HCT116 (cell line): ENCODE measurements around the gene TDRD3. TPM values are rescaled to one million over a fixed set of nuclear protein-coding genes. Genes with fewer than 3 reads are reported as not detected.

Source experiments
- ATAC-seq: fragments of 200-7000 bp; cut with Tn5 transposase; 2 replicates; pipeline ENCODE4 v1.9.1; 2020; ENCODE audit warnings: mild to moderate bottlenecking, moderate library complexity
- BruUV-seq: library from RNA; stranded (reverse); fragments of 400-500 nt; replicated peaks from 2 replicates; lab custom pipeline; 2021; lab: Mats Ljungman, UMichigan
- CTCF ChIA-PET: fragments of 300-600 bp; sonication (Branson Sonifier 250); formaldehyde crosslinking; loops from one replicate; lab custom pipeline; 2021; ENCODE audit warnings: antibody characterized with exemption; lab: Charles Lee
- POLR2A ChIA-PET: fragments of 300-600, 350-600 bp; sonication (Branson Sonifier 250); formaldehyde crosslinking; loops from one replicate; lab custom pipeline; 2021; ENCODE audit warnings: antibody characterized with exemption; lab: Charles Lee
- RAD21 ChIA-PET, 2 experiments: fragments of 300-600 bp; sonication (Branson Sonifier 250); formaldehyde crosslinking; loops; one replicate each; lab custom pipeline; 2023; ENCODE audit warnings: low total read pairs in 2 of 2; ENCODE audit not compliant: uncharacterized antibody in 2 of 2, unreplicated experiment in 2 of 2, low non-redundant PET in 1 of 2; lab: Charles Lee
- DNase-seq: peaks from one replicate; pipeline ENCODE4 v3.0.0-alpha.2; 2010; ENCODE audit warnings: low read depth, low spot score
- H2AFZ ChIP-seq: fragments of 200-600 bp; shearing (Covaris generic), sonication (generic); 2 replicates; pipeline ENCODE4 v1.6.1; 2017; ENCODE audit warnings: low read depth, mixed run types, mixed read lengths, antibody characterized with exemption, low read length; ENCODE audit not compliant: poor library complexity, severe bottlenecking
- H3K27ac ChIP-seq: 2 replicates; pipeline ENCODE4 v1.5.1; 2012; ENCODE audit warnings: low read depth, low read length
- H3K27me3 ChIP-seq: fragments of 200-600 bp; sonication (generic); 2 replicates; pipeline ENCODE4 v1.6.1; 2016; ENCODE audit warnings: mixed run types, low read length, mixed read lengths; ENCODE audit not compliant: insufficient read depth
- H3K36me3 ChIP-seq, 2 experiments: fragments of 200-500 bp in 1 of 2; fragments of 200-600 bp in 1 of 2; sonication (Bioruptor generic) in 1 of 2; sonication (generic) in 1 of 2; 2 replicates each; pipeline versions ENCODE4 v1.5.1 to v1.6.1; 2014 to 2016; ENCODE audit warnings: low read length in 2 of 2, inconsistent platforms in 1 of 2, mixed read lengths in 1 of 2, mixed run types in 1 of 2; ENCODE audit not compliant: insufficient read depth in 2 of 2, control insufficient read depth in 1 of 2
- H3K4me1 ChIP-seq, 2 experiments: fragments of 200-600 bp in 1 of 2; sonication (generic) in 1 of 2; 2 replicates each; pipeline versions ENCODE4 v1.5.1 to v1.6.1; 2012 to 2017; ENCODE audit warnings: low read length in 2 of 2, inconsistent platforms in 1 of 2, mild to moderate bottlenecking in 1 of 2, mixed read lengths in 1 of 2, mixed run types in 1 of 2, moderate library complexity in 1 of 2; ENCODE audit not compliant: insufficient read depth in 2 of 2, control insufficient read depth in 1 of 2
- H3K4me2 ChIP-seq: fragments of 200-600 bp; sonication (generic); 2 replicates; pipeline ENCODE4 v1.6.1; 2017; ENCODE audit warnings: mixed run types, low read length, mixed read lengths
- H3K4me3 ChIP-seq, 2 experiments: fragments of 200-600 bp in 1 of 2; sonication (generic) in 1 of 2; replicated peaks in 1 of 2; 2 replicates each; pipeline ENCODE4 v1.5.1; 2011 to 2016; ENCODE audit warnings: low read length in 2 of 2, control low read depth in 1 of 2, low read depth in 1 of 2, mild to moderate bottlenecking in 1 of 2, mixed read lengths in 1 of 2, mixed run types in 1 of 2
- H3K79me2 ChIP-seq: fragments of 200-600 bp; sonication (generic); 2 replicates; pipeline ENCODE4 v1.6.1; 2017; ENCODE audit warnings: mild to moderate bottlenecking, mixed run types, low read length, moderate library complexity, mixed read lengths; ENCODE audit not compliant: insufficient read depth
- H3K9ac ChIP-seq: fragments of 200-600 bp; sonication (generic); 2 replicates; pipeline ENCODE4 v1.6.1; 2016; ENCODE audit warnings: low read length, mixed read lengths
- H3K9me2 ChIP-seq: fragments of 200-600 bp; sonication (generic), shearing (Covaris generic); 2 replicates; pipeline ENCODE4 v1.6.1; 2017; ENCODE audit warnings: mixed run types, mild to moderate bottlenecking, moderate library complexity; ENCODE audit not compliant: insufficient read depth
- H3K9me3 ChIP-seq, 2 experiments: fragments of 200-500 bp in 1 of 2; fragments of 200-600 bp in 1 of 2; sonication (Bioruptor generic) in 1 of 2; sonication (generic) in 1 of 2; 2 replicates each; pipeline ENCODE4 v1.6.1; 2014 to 2017; ENCODE audit warnings: low read length in 2 of 2, mixed read lengths in 2 of 2, inconsistent platforms in 1 of 2, low read depth in 1 of 2, mild to moderate bottlenecking in 1 of 2, mixed run types in 1 of 2, moderate library complexity in 1 of 2; ENCODE audit not compliant: control insufficient read depth in 1 of 2, insufficient read depth in 1 of 2
- H4K20me1 ChIP-seq: fragments of 200-600 bp; sonication (generic), shearing (Covaris generic); 2 replicates; pipeline ENCODE4 v1.6.1; 2017; ENCODE audit warnings: mixed run types, mild to moderate bottlenecking, moderate library complexity; ENCODE audit not compliant: insufficient read depth
- CBX3 ChIP-seq: IDR thresholded peaks from 2 replicates; pipeline ENCODE4 v1.6.1; 2012; ENCODE audit warnings: low read depth
- CEBPB ChIP-seq: IDR thresholded peaks from 2 replicates; pipeline ENCODE4 v1.6.1; 2012; ENCODE audit warnings: low read depth
- CTCF ChIP-seq, 3 experiments: fragments of 200-600 bp in 1 of 3; sonication (generic) in 1 of 3; IDR thresholded peaks in 2 of 3; conservative IDR thresholded peaks in 1 of 3; 2 replicates each; pipeline ENCODE4 v1.5.1; 2012 to 2017; ENCODE audit warnings: low read depth in 2 of 3, low read length in 2 of 3, antibody characterized with exemption in 1 of 3, borderline replicate concordance in 1 of 3, control low read depth in 1 of 3, mild to moderate bottlenecking in 1 of 3, mixed read lengths in 1 of 3, mixed run types in 1 of 3, moderate library complexity in 1 of 3; ENCODE audit not compliant: insufficient read depth in 1 of 3
- ELF1 ChIP-seq: IDR thresholded peaks from 2 replicates; pipeline ENCODE4 v1.6.1; 2012; ENCODE audit warnings: low read depth, borderline replicate concordance
- EZH2phosphoT487 ChIP-seq: fragments of 200-600 bp; IDR thresholded peaks from 2 replicates; pipeline ENCODE4 v1.6.1; 2018; ENCODE audit warnings: antibody characterized with exemption, borderline replicate concordance
- FOSL1 ChIP-seq: IDR thresholded peaks from 2 replicates; pipeline ENCODE4 v1.6.1; 2012; ENCODE audit warnings: low read depth
- JUND ChIP-seq: IDR thresholded peaks from 2 replicates; pipeline ENCODE4 v1.6.1; 2012
- POLR2A ChIP-seq: IDR thresholded peaks from 2 replicates; pipeline ENCODE4 v1.7.0; 2011; ENCODE audit warnings: borderline replicate concordance; ENCODE audit not compliant: insufficient read depth, insufficient read length; ENCODE audit errors: extremely low read depth
- POLR2AphosphoS5 ChIP-seq: IDR thresholded peaks from 2 replicates; pipeline ENCODE4 v1.6.1; 2011; ENCODE audit warnings: mild to moderate bottlenecking, low read depth, low read length, moderate library complexity
- RAD21 ChIP-seq: IDR thresholded peaks from 2 replicates; pipeline ENCODE4 v1.6.1; 2012; ENCODE audit warnings: low read depth, mild to moderate bottlenecking
- SIN3A ChIP-seq: IDR thresholded peaks from 2 replicates; pipeline ENCODE4 v1.6.1; 2012; ENCODE audit warnings: low read depth
- SP1 ChIP-seq: IDR thresholded peaks from 2 replicates; pipeline ENCODE4 v1.6.1; 2012; ENCODE audit warnings: low read depth
- YY1 ChIP-seq: IDR thresholded peaks from 2 replicates; pipeline ENCODE4 v1.6.1; 2011; ENCODE audit warnings: low read length, low read depth, moderate library complexity, mild to moderate bottlenecking; ENCODE audit not compliant: insufficient replicate concordance; ENCODE audit errors: extremely low read depth
- ZBTB33 ChIP-seq: IDR thresholded peaks from 2 replicates; pipeline ENCODE4 v1.6.1; 2011; ENCODE audit warnings: mild to moderate bottlenecking, low read length, moderate library complexity; ENCODE audit not compliant: insufficient replicate concordance; ENCODE audit errors: extremely low read depth
- ZNF274 ChIP-seq: fragments of 200-500 bp; sonication (Bioruptor generic); IDR thresholded peaks from 2 replicates; pipeline ENCODE4 v1.6.1; 2014; ENCODE audit warnings: mild to moderate bottlenecking, low read depth, low read length, inconsistent platforms
- intact Hi-C: fragments of 100-400 bp; cut with micrococcal nuclease; formaldehyde crosslinking; loops from 2 replicates; pipeline ENCODE4 v1.10.0; 2022
- total RNA-seq: library from RNA; stranded (reverse); gene quantifications from one replicate; pipeline ENCODE4 v1.2.1, GENCODE V29; 2021; ENCODE audit not compliant: unreplicated experiment

The TDRD3 gene
- total RNA-seq, 1 experiment from 2014 or later: 16.9 TPM

GRCh38 chr13:60453490-60453889 lies 56.5 kb downstream of the TDRD3 start:
- no peaks in the 10 kb centered on the region for H3K36me3 ChIP-seq
- BruUV-seq: no TSS peak
- no peaks in the 10 kb centered on the region for H4K20me1 ChIP-seq
- POLR2A ChIA-PET: no interaction called here
- H3K79me2 ChIP-seq: no peaks in the 10 kb centered on the region
- H3K4me2 ChIP-seq: no peak overlapping the region
- no peak overlapping the region for H3K4me3 ChIP-seq
- H2AFZ ChIP-seq: no peak overlapping the region
- no peaks in the 10 kb centered on the region for H3K9me3 ChIP-seq
- no peaks in the 10 kb centered on the region for H3K4me1 ChIP-seq
- TF ChIP-seq SP1 (no peak), YY1 (no peak), POLR2A (no peak)
- no peaks in the 10 kb centered on the region for H3K27me3 ChIP-seq
- H3K9ac ChIP-seq: no peak overlapping the region
- RAD21 ChIA-PET: no interaction called here
- intact Hi-C loops: no loop called here
- no peaks in the 10 kb centered on the region for H3K9me2 ChIP-seq
- no peak for ATAC-seq
- DNase-seq: no peak
- H3K27ac ChIP-seq: no peak overlapping the region
- CTCF ChIA-PET: interaction anchor here (1.2 kb wide), 1 partner anchor 20 kb away, joined by 3 read pairs; no protein-coding TSS in a partner anchor

GRCh38 chr13:60454425-60454824 lies 57.4 kb downstream of the TDRD3 start:
- intact Hi-C loops: no loop called here
- POLR2A ChIA-PET: no interaction called here
- Histone ChIP-seq H3K36me3 (no peaks in the 10 kb centered on the region), H3K27ac (no peak overlapping the region), H3K79me2 (no peaks in the 10 kb centered on the region), H3K9me2 (no peaks in the 10 kb centered on the region), H3K4me1 (no peaks in the 10 kb centered on the region), H3K9ac (no peak overlapping the region), H3K9me3 (no peaks in the 10 kb centered on the region), H3K4me3 (no peak overlapping the region), H3K27me3 (no peaks in the 10 kb centered on the region), H3K4me2 (no peak overlapping the region), H4K20me1 (no peaks in the 10 kb centered on the region), H2AFZ (no peak overlapping the region)
- ATAC-seq (no peak), DNase-seq (no peak)
- RAD21 ChIA-PET: no interaction called here
- BruUV-seq: no TSS peak
- CTCF ChIA-PET: interaction anchor here (0.5 to 1.2 kb wide), 3 partner anchors 19 to 162 kb away, joined by 3 read pairs; no protein-coding TSS in a partner anchor
- TF ChIP-seq ZBTB33 (no peak), ZNF274 (no peak), SIN3A (no peak), JUND (no peak), CTCF (IDR thresholded peaks at IDR 0.05 in 2 of 3, conservative IDR thresholded peaks at IDR 0.05 in 1 of 3; ENCODE audit: borderline replicate concordance in 1 of 3, insufficient read depth in 1 of 3, low read depth in 2 of 3, low read length in 2 of 3) (no peak), EZH2phosphoT487 (no peak), YY1 (no peak), CBX3 (no peak), FOSL1 (no peak), POLR2A (no peak), SP1 (no peak), ELF1 (no peak), RAD21 (no peak), POLR2AphosphoS5 (no peak), CEBPB (no peak)
